ENCODE data around the gene ADAMTSL1. TPM values are rescaled to one million over a fixed set of nuclear protein-coding genes. Genes with fewer than 3 reads are reported as not detected.

The ADAMTSL1 gene
- total and polyA plus RNA-seq, 2 experiments from 2014 or later: 2.3 to 5.0 TPM

DNA sequence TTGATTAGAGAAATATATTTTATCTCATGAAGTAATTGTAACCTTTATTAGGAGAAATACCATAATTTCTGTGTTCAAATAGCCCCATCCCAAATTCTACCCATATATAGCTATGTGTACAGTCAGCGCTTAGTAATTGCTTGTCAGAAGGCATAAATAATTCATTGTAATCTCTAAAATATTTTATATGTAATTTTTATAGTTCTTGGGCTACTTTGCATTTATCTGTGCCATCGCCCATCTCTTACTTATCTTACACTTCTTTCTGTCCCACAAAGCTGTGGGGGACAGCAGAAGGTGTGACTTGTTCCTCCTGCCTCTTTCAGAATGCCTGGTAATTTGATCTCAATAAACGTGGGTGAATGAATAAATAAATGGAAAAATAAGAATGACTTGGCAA lies 5.5 kb downstream of the ADAMTSL1 start:
- Histone ChIP-seq H3K79me2 (replicated peaks; ENCODE audit: insufficient read depth) (no peaks in the 10 kb centered on the region), H3K9me2 (ENCODE audit: insufficient read depth) (no peaks in the 10 kb centered on the region), H3K4me2 (no peak overlapping the region), H3K4me1 (ENCODE audit: insufficient read depth) (peaks cover 30% of the 10 kb centered on the region), H3F3A (replicated peaks; ENCODE audit: low read depth) (no peaks in the 10 kb centered on the region), H2AFZ (no peak overlapping the region), H4K20me1 (replicated peaks; ENCODE audit: insufficient read depth) (no peaks in the 10 kb centered on the region), H3K27ac (ENCODE audit: low read depth) (no peak overlapping the region), H3K36me3 (ENCODE audit: insufficient read depth) (no peaks in the 10 kb centered on the region), H3K4me3 (no peak overlapping the region), H3K27me3 (ENCODE audit: insufficient read depth) (no peaks in the 10 kb centered on the region)
- no peak for DNase-seq (ENCODE audit: low spot score)
- Mint-ChIP-seq H3K27me3 (ENCODE audit: insufficient read depth, low read depth, poor library complexity) (peaks cover 3% of the 10 kb centered on the region), H3K27ac (peak overlapping the region; percentile 16; the same call in 1 of the 2 replicates), H3K4me1 (peaks cover 41% of the 10 kb centered on the region), H3K9me3 (no peaks in the 10 kb centered on the region), H3K4me3 (no peak overlapping the region), H3K36me3 (ENCODE audit: low read depth) (no peaks in the 10 kb centered on the region)
- no peak for ATAC-seq
- no peak for TF ChIP-seq NANOG (IDR thresholded peaks at IDR 0.05; ENCODE audit: borderline replicate concordance)
- TF ChIP-seq POLR2AphosphoS5 (IDR thresholded peaks at IDR 0.05; ENCODE audit: low read depth): no peak
- TF ChIP-seq, protein P1, sequence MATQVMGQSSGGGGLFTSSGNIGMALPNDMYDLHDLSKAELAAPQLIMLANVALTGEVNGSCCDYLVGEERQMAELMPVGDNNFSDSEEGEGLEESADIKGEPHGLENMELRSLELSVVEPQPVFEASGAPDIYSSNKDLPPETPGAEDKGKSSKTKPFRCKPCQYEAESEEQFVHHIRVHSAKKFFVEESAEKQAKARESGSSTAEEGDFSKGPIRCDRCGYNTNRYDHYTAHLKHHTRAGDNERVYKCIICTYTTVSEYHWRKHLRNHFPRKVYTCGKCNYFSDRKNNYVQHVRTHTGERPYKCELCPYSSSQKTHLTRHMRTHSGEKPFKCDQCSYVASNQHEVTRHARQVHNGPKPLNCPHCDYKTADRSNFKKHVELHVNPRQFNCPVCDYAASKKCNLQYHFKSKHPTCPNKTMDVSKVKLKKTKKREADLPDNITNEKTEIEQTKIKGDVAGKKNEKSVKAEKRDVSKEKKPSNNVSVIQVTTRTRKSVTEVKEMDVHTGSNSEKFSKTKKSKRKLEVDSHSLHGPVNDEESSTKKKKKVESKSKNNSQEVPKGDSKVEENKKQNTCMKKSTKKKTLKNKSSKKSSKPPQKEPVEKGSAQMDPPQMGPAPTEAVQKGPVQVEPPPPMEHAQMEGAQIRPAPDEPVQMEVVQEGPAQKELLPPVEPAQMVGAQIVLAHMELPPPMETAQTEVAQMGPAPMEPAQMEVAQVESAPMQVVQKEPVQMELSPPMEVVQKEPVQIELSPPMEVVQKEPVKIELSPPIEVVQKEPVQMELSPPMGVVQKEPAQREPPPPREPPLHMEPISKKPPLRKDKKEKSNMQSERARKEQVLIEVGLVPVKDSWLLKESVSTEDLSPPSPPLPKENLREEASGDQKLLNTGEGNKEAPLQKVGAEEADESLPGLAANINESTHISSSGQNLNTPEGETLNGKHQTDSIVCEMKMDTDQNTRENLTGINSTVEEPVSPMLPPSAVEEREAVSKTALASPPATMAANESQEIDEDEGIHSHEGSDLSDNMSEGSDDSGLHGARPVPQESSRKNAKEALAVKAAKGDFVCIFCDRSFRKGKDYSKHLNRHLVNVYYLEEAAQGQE (IDR thresholded peaks at IDR 0.05; ENCODE audit: unreplicated experiment): no peak
- no peak for TF ChIP-seq STAT1 (IDR thresholded peaks at IDR 0.05; ENCODE audit: unreplicated experiment)
- no peak for TF ChIP-seq EZH2phosphoT487 (IDR thresholded peaks at IDR 0.05; ENCODE audit: unreplicated experiment)
- TF ChIP-seq, protein P2, sequence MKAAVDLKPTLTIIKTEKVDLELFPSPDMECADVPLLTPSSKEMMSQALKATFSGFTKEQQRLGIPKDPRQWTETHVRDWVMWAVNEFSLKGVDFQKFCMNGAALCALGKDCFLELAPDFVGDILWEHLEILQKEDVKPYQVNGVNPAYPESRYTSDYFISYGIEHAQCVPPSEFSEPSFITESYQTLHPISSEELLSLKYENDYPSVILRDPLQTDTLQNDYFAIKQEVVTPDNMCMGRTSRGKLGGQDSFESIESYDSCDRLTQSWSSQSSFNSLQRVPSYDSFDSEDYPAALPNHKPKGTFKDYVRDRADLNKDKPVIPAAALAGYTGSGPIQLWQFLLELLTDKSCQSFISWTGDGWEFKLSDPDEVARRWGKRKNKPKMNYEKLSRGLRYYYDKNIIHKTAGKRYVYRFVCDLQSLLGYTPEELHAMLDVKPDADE (IDR thresholded peaks at IDR 0.05): no peak
- no peak for TF ChIP-seq JUNB (IDR thresholded peaks at IDR 0.05; ENCODE audit: unreplicated experiment)
- TF ChIP-seq, protein P3, sequence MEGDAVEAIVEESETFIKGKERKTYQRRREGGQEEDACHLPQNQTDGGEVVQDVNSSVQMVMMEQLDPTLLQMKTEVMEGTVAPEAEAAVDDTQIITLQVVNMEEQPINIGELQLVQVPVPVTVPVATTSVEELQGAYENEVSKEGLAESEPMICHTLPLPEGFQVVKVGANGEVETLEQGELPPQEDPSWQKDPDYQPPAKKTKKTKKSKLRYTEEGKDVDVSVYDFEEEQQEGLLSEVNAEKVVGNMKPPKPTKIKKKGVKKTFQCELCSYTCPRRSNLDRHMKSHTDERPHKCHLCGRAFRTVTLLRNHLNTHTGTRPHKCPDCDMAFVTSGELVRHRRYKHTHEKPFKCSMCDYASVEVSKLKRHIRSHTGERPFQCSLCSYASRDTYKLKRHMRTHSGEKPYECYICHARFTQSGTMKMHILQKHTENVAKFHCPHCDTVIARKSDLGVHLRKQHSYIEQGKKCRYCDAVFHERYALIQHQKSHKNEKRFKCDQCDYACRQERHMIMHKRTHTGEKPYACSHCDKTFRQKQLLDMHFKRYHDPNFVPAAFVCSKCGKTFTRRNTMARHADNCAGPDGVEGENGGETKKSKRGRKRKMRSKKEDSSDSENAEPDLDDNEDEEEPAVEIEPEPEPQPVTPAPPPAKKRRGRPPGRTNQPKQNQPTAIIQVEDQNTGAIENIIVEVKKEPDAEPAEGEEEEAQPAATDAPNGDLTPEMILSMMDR (conservative IDR thresholded peaks at IDR 0.05; ENCODE audit: low read depth in 2 of 2): no peak
- TF ChIP-seq, protein P4, sequence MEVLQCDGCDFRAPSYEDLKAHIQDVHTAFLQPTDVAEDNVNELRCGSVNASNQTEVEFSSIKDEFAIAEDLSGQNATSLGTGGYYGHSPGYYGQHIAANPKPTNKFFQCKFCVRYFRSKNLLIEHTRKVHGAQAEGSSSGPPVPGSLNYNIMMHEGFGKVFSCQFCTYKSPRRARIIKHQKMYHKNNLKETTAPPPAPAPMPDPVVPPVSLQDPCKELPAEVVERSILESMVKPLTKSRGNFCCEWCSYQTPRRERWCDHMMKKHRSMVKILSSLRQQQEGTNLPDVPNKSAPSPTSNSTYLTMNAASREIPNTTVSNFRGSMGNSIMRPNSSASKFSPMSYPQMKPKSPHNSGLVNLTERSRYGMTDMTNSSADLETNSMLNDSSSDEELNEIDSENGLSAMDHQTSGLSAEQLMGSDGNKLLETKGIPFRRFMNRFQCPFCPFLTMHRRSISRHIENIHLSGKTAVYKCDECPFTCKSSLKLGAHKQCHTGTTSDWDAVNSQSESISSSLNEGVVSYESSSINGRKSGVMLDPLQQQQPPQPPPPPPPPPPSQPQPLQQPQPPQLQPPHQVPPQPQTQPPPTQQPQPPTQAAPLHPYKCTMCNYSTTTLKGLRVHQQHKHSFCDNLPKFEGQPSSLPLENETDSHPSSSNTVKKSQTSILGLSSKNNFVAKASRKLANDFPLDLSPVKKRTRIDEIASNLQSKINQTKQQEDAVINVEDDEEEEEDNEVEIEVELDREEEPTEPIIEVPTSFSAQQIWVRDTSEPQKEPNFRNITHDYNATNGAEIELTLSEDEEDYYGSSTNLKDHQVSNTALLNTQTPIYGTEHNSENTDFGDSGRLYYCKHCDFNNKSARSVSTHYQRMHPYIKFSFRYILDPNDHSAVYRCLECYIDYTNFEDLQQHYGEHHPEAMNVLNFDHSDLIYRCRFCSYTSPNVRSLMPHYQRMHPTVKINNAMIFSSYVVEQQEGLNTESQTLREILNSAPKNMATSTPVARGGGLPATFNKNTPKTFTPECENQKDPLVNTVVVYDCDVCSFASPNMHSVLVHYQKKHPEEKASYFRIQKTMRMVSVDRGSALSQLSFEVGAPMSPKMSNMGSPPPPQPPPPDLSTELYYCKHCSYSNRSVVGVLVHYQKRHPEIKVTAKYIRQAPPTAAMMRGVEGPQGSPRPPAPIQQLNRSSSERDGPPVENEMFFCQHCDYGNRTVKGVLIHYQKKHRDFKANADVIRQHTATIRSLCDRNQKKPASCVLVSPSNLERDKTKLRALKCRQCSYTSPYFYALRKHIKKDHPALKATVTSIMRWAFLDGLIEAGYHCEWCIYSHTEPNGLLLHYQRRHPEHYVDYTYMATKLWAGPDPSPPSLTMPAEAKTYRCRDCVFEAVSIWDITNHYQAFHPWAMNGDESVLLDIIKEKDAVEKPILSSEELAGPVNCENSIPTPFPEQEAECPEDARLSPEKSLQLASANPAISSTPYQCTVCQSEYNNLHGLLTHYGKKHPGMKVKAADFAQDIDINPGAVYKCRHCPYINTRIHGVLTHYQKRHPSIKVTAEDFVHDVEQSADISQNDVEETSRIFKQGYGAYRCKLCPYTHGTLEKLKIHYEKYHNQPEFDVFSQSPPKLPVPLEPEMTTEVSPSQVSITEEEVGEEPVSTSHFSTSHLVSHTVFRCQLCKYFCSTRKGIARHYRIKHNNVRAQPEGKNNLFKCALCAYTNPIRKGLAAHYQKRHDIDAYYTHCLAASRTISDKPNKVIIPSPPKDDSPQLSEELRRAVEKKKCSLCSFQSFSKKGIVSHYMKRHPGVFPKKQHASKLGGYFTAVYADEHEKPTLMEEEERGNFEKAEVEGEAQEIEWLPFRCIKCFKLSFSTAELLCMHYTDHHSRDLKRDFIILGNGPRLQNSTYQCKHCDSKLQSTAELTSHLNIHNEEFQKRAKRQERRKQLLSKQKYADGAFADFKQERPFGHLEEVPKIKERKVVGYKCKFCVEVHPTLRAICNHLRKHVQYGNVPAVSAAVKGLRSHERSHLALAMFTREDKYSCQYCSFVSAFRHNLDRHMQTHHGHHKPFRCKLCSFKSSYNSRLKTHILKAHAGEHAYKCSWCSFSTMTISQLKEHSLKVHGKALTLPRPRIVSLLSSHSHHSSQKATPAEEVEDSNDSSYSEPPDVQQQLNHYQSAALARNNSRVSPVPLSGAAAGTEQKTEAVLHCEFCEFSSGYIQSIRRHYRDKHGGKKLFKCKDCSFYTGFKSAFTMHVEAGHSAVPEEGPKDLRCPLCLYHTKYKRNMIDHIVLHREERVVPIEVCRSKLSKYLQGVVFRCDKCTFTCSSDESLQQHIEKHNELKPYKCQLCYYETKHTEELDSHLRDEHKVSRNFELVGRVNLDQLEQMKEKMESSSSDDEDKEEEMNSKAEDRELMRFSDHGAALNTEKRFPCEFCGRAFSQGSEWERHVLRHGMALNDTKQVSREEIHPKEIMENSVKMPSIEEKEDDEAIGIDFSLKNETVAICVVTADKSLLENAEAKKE (CRISPR knock-in tag; IDR thresholded peaks at IDR 0.05): no peak
- TF ChIP-seq ZNF114 (CRISPR knock-in tag; IDR thresholded peaks at IDR 0.05): no peak
- no peak for TF ChIP-seq CREB1 (CRISPR knock-in tag; IDR thresholded peaks at IDR 0.05; ENCODE audit: low read depth)
- TF ChIP-seq ZNF331 (CRISPR knock-in tag; IDR thresholded peaks at IDR 0.05; ENCODE audit: low read depth): no peak
- no peak for TF ChIP-seq EZH2 (IDR thresholded peaks at IDR 0.05; ENCODE audit: low read depth, unreplicated experiment)
